Measurements from ENCODE around the gene SLC38A10.

DNA sequence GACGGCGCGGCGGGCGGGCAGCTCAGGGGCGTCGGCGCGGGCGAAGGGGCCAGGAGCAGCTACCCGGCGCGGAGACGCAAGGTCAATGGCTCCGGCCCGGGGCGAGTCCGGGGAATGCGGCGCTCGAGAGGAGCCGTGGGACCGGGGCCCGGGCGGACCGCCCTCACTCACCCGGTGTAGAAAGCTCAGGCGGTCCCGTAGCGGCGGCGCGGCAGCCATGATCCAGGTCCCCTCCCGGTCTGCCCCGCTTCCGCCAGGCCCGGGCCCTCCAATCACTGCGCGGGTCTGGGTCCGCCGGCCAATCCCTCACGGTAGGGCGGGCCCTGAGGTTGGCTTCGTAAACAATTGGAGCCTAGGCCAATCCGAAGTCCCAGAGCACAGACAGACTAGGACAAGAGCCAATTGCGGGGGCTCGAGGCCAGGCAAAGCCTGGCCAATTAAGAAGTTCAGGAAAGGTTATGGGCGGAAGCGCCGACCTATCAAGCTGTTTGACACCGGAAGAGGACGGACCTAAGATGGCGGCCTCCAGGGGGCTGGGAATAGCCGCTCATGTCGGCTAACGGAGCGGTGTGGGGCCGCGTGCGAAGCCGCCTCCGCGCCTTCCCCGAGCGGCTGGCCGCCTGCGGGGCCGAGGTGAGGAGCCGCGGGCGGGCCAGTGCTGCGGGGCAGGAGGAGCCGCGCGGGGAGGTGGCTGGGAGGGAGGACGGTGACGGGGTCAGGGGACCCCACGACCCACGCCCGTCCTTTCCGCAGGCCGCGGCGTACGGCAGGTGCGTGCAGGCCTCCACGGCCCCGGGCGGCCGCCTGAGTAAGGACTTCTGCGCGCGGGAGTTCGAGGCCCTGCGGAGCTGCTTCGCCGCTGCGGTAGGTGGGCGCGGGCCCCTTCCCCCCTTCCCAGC is 56.0 kb downstream of the SLC38A10 start, which contains the start of the genes NDUFAF8 and TEPSIN:
- TF ChIP-seq, protein P1, sequence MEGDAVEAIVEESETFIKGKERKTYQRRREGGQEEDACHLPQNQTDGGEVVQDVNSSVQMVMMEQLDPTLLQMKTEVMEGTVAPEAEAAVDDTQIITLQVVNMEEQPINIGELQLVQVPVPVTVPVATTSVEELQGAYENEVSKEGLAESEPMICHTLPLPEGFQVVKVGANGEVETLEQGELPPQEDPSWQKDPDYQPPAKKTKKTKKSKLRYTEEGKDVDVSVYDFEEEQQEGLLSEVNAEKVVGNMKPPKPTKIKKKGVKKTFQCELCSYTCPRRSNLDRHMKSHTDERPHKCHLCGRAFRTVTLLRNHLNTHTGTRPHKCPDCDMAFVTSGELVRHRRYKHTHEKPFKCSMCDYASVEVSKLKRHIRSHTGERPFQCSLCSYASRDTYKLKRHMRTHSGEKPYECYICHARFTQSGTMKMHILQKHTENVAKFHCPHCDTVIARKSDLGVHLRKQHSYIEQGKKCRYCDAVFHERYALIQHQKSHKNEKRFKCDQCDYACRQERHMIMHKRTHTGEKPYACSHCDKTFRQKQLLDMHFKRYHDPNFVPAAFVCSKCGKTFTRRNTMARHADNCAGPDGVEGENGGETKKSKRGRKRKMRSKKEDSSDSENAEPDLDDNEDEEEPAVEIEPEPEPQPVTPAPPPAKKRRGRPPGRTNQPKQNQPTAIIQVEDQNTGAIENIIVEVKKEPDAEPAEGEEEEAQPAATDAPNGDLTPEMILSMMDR (IDR thresholded peaks at IDR 0.05), result peak in 1 of 6 experiments; percentile 20
- peak; percentile 26 to 48 for TF ChIP-seq POLR2A (IDR thresholded peaks at IDR 0.05)
